ENCODE measurements around the gene CCL22.
"Not testable (repeated sequence)": the region's sequence is repeated elsewhere in the genome, so short reads cannot be mapped to it uniquely, and the experiment has no call there.

Gene CCL22

DNA sequence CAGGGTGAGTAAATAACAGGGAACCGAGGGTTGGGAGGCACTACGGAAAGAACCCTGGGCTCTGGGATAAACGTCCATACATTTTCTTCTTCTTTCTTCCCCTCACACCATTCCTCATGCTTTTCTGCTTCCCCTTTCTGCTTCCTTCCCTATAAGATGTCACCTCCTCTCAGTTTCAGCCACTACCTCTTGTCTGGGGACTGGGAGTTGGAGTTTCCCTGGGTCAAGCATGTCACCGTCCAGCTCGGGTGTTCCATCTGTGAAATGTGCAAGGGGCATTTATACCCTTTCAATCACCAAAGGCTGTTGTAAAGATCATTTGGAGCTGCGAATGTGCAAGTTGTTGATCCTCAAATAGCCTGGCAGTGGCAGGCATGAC is 17.5 kb upstream of the CCL22 start:
- Mint-ChIP-seq H3K4me3 (no peak overlapping the region), H3K4me1 (peaks cover 7% of the 10 kb centered on the region), H3K9me3 (no peaks in the 10 kb centered on the region), H3K27ac (no peak overlapping the region), H3K27me3 (peaks cover 49% of the 10 kb centered on the region), H3K36me3 (no peaks in the 10 kb centered on the region)
- CTCF ChIA-PET: no interaction called here
- DNase-seq: no peak

DNA sequence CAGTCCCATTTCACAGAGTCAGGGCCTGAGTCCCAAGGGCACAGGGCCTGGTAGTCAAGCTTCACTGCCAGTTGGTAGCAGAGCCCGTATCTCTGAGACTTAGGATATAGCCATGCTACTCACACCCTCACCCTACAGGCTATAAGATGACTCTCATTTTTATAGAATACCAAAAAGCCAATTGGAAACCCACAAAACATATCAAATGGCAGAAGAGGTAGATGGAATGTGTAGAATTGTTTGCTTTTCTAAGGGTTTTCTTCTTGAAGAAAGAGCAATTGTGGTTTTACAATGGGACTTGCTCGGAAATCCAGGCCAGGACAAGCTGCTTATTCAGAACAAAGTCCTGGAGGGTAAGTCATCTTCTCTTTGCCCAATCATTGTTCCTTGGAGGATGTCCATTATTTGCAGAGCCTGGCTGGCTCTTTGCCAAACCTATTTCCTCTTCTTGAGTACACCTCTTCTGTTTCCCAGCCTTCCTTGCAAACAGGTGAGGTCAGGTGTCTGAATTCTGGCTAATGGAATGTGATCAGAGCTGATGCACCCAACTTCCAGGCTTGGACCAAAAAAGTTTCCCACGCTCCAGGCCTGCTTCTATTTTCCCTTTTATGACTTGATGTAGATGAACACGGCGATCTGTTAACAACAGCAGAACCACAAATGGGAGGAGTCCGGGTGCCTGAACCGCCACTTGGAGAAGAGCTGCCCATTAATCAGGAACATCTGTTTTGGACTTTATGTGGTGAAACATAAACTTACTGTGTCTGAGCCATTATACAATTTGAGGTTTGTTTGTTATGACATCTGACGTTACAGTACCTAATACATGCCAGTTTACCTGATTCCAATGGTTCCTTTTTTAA is 16.9 kb upstream of the CCL22 start:
- no peak overlapping the region for H3K27ac Mint-ChIP-seq
- CTCF ChIA-PET: no interaction called here
- H3K9me3 Mint-ChIP-seq: no peaks in the 10 kb centered on the region
- peaks cover 7% of the 10 kb centered on the region for H3K4me1 Mint-ChIP-seq
- peaks cover 53% of the 10 kb centered on the region for H3K27me3 Mint-ChIP-seq
- no peak overlapping the region for H3K4me3 Mint-ChIP-seq
- no peaks in the 10 kb centered on the region for H3K36me3 Mint-ChIP-seq
- no peak for DNase-seq

DNA sequence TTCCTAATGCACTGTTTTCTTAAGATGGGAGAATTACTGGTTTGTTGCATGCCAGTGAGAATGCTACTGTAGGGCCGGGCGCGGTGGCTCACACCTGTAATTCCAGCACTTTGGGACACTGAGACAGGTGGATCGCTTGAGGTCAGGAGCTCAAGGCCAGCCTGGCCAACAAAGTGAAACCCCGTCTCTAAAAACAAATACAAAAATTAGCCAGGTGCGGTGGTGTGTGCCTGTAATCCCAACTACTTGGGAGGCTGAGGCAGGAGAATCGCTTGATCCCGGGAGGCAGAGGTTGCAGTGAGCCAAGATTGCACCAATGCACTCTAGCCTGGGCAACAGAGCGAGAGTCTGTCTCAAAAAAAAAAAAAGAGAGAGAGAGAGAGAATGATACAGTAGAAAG is 16.0 kb upstream of the CCL22 start:
- DNase-seq, H3K36me3 Mint-ChIP-seq, CTCF ChIA-PET, H3K9me3 Mint-ChIP-seq, H3K27ac Mint-ChIP-seq, H3K4me1 Mint-ChIP-seq, H3K4me3 Mint-ChIP-seq: not testable (repeated sequence)
- peaks cover 60% of the 10 kb centered on the region for H3K27me3 Mint-ChIP-seq

DNA sequence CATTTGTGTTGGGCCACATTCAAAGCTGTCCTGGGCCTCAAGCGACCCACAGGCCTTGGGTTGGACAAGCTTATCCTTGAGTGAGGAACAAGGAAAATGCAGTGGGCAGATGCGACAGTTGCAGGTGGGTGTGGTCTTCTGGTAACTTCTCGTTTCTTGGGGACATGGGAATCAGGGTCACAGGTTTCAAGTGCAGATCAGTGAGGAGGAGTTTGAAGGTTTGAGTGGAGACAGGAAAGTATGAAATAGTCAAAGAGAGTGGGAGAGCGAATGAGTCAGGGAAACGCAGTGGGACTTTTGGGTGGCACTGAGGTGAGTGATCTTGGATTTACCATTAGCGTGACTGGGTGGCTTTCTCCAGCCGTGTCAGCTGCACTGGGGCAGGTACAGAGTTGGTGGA is 15.4 kb upstream of the CCL22 start:
- H3K27me3 Mint-ChIP-seq: peaks cover 66% of the 10 kb centered on the region
- no peak overlapping the region for H3K4me3 Mint-ChIP-seq
- H3K9me3 Mint-ChIP-seq: no peaks in the 10 kb centered on the region
- H3K36me3 Mint-ChIP-seq: no peaks in the 10 kb centered on the region
- no peak for DNase-seq
- CTCF ChIA-PET: interaction anchor here (1.0 kb wide), 1 partner anchor 70 kb away, joined by 3 read pairs; no protein-coding TSS in a partner anchor
- peaks cover 7% of the 10 kb centered on the region for H3K4me1 Mint-ChIP-seq
- no peak overlapping the region for H3K27ac Mint-ChIP-seq

DNA sequence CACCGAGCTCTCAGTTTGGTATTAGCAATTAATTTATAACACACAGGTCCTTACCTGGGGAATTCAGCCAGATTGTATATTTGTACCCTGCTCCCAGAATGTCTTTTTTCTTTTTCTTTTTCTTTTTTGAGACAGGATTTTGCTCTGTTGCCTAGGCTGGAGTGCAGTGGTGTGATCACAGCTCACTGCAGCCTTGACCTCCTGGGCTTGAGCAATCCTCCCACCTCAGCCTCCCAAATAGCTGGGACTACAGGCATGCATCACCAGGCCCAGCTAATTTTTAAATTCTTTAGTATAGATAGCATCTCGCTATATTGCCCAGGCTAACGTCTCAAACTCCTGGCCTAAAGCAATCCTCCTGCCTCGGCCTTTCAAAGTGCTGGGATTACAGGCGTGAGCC is 14.5 kb upstream of the CCL22 start:
- H3K27ac Mint-ChIP-seq, H3K9me3 Mint-ChIP-seq, DNase-seq, H3K4me3 Mint-ChIP-seq, H3K36me3 Mint-ChIP-seq: not testable (repeated sequence)
- H3K27me3 Mint-ChIP-seq: peaks cover 69% of the 10 kb centered on the region
- peaks cover 11% of the 10 kb centered on the region for H3K4me1 Mint-ChIP-seq
- CTCF ChIA-PET: interaction anchor here (1.0 kb wide), 1 partner anchor 69 kb away, joined by 3 read pairs; no protein-coding TSS in a partner anchor

DNA sequence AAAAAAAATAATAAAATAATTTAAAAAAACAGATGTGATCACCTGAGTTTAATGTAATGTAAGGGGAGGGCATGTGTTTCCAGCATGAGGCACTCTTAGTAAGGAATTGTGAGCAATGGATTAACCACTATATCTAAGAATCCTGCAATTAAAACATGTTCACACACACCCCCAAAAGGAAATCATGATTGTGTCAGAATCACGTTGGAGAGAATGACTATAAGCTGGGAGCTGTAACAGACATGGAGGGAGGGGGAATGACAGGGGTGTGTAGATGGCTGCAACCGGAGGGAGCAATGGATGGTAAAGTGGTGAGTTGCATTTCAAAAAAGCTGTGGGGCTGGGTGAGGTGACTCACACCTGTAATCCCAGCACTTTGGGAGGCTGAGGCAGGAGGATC is 13.6 kb upstream of the CCL22 start:
- no peak overlapping the region for H3K27ac Mint-ChIP-seq
- H3K4me3 Mint-ChIP-seq: no peak overlapping the region
- no peak for DNase-seq
- H3K4me1 Mint-ChIP-seq: peaks cover 11% of the 10 kb centered on the region
- no peaks in the 10 kb centered on the region for H3K36me3 Mint-ChIP-seq
- CTCF ChIA-PET: no interaction called here
- H3K9me3 Mint-ChIP-seq: no peaks in the 10 kb centered on the region
- H3K27me3 Mint-ChIP-seq: peaks cover 69% of the 10 kb centered on the region

DNA sequence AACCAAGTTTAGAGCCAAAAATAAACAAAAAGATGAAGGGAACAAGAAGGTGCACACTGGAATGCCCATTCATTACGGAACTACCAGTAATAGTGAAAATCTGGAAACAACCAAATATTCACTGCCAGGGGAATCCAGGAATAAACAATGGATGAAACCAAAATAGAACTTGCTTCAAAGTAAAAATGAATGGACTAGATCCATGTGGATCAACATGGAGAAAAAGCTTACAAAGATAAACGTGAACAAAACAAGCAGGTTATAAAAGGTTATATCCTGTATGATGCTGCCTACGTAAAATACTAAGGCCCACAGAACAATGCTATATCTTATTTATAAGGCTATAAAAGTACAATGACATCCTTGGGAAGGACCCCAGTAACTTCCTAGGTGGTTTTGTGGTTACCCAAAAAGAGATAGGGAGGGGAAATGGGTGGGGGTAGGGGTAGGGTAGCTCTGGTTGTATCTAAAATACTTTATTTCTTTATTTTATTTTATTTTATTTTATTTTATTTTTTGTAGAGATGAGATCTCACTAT is 12.8 kb upstream of the CCL22 start:
- DNase-seq: no peak
- Mint-ChIP-seq H3K36me3 (no peaks in the 10 kb centered on the region), H3K9me3 (no peaks in the 10 kb centered on the region), H3K4me3 (no peak overlapping the region), H3K27ac (no peak overlapping the region), H3K27me3 (peaks cover 71% of the 10 kb centered on the region), H3K4me1 (peaks cover 11% of the 10 kb centered on the region)
- CTCF ChIA-PET: no interaction called here

DNA sequence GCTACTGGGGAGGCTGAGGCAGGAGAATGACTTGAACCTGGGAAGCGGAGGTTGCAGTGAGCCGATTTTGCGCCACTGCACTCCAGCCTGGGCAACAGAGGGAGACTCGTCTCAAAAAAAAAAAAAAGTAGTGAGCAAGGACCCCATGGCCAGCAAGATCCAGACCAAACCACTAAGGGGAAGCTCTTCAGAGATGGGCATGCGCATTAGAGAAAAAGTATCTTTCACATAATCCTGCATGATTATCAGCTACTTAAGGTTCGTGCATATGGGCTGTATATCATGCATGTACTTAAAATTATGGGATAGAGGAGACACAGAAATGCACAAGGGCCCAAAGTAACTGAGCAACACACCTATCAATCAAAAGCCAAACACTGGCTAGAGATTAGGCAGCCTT is 10.7 kb upstream of the CCL22 start:
- Mint-ChIP-seq H3K4me1 (peaks cover 11% of the 10 kb centered on the region), H3K4me3 (no peak overlapping the region), H3K27ac (no peak overlapping the region), H3K9me3 (no peaks in the 10 kb centered on the region), H3K36me3 (no peaks in the 10 kb centered on the region), H3K27me3 (peaks cover 60% of the 10 kb centered on the region)
- CTCF ChIA-PET: interaction anchor here (0.6 kb wide), 1 partner anchor 9 kb away, joined by 3 read pairs; no protein-coding TSS in a partner anchor
- DNase-seq: no peak

DNA sequence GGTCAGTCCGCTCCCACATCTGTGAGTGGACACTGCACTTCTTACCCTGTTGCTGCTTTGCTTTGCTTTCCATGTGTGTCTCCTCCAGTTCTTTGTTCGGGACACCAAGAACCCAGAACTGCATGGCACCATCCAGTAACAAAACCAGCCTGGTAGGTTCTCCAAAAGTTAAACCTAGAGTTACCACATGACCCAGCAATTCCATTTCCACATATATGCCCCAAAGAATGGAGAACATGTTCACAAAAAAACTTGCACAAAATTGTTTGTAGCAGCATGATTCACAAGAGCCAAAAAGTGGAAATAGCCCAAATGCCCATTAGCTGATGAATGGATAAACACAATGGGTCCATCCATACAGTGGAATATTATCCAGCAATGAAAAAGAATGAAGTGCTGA is 10.3 kb upstream of the CCL22 start:
- no peak overlapping the region for H3K4me3 Mint-ChIP-seq
- peaks cover 11% of the 10 kb centered on the region for H3K4me1 Mint-ChIP-seq
- no peaks in the 10 kb centered on the region for H3K9me3 Mint-ChIP-seq
- peaks cover 55% of the 10 kb centered on the region for H3K27me3 Mint-ChIP-seq
- no peak for DNase-seq
- H3K27ac Mint-ChIP-seq: no peak overlapping the region
- no peaks in the 10 kb centered on the region for H3K36me3 Mint-ChIP-seq
- CTCF ChIA-PET: interaction anchor here (0.6 kb wide), 1 partner anchor 8 kb away, joined by 3 read pairs; no protein-coding TSS in a partner anchor

DNA sequence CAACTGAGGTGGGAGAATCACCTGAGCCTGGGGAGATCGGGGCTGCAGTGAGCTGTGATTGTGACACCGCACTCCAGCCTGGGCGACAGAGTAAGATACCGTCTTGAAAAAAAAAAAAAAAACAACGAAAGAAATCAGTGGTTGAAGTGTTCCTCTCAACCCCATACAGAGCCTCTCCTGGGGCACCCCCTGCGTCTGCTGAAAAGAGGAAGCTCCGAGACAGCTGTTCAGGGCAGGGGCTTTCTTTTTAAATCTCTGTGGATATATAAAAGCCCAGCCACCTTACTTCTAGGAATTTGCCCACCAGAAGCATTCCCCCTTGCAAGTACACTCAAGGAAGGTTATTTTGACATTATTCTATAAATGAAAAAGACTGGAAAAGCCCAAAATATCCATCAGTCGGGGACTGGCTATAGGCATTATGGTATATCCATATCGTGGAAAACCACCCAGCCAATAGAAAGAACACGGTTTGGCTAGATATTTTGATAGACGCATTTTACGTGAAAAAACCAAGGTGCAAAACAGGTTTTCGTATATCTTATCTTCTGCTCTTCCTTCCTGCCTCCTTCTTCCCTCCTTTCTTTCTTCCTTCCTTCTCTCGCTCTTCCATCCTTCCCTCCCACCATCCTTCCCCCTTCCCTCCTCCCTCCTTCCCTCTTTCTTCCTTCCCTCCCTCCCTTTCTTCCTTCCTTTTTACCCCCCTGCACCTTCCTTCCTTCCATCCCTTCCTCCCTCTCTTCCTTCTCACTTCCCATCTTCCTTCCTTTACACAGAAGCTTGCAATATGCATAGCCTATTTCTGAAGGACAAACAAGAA is 9.2 kb upstream of the CCL22 start:
- Mint-ChIP-seq H3K27me3 (peaks cover 53% of the 10 kb centered on the region), H3K36me3 (no peaks in the 10 kb centered on the region), H3K27ac (no peak overlapping the region), H3K4me1 (peaks cover 11% of the 10 kb centered on the region), H3K4me3 (no peak overlapping the region), H3K9me3 (no peaks in the 10 kb centered on the region)
- CTCF ChIA-PET: no interaction called here
- DNase-seq: no peak

DNA sequence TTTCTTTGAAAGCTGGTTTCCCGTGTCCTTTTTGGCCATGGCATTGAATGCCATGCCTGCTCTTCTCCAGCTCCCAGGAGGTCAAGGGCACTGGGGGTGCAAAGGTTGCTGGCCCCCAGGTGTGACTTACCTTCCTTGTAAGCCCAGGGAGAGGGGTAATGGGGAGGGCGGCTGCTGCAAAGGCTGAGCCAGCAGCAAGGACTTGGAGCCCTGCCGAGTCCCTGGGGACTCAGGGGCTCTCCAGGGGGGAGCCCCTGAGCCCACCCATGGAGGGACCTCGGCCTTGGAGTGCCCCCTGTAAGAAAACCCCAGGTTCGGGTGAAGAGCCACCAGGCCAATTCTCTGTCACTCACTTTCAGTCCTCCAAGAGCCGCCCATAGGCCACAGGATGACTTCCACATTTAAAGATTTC is 5.9 kb upstream of the CCL22 start:
- Mint-ChIP-seq H3K4me1 (peaks cover 4% of the 10 kb centered on the region), H3K27me3 (peaks cover 42% of the 10 kb centered on the region), H3K4me3 (no peak overlapping the region), H3K27ac (no peak overlapping the region), H3K9me3 (no peaks in the 10 kb centered on the region), H3K36me3 (no peaks in the 10 kb centered on the region)
- CTCF ChIA-PET: no interaction called here
- DNase-seq: no peak

DNA sequence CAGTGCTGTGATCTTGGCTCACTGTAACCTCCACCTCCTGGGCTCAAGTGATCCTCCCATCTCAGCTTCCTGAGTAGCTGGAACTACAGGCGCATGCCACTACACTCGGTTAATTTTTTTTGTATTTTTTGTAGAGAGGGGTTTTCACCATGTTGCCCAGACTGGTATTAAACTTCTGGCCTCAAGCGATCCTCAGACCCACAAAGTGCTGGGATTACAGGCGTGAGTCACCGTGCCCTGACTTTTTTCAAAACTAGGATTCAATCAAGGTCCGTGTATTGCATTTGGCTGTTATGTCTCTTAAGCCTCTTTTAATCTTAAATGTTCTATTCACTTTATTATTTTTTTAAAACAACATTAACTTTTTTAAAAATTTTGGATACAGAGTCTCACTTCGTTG is 4.3 kb upstream of the CCL22 start:
- Mint-ChIP-seq H3K4me1 (no peaks in the 10 kb centered on the region), H3K4me3 (no peak overlapping the region), H3K36me3 (no peaks in the 10 kb centered on the region), H3K27me3 (peaks cover 32% of the 10 kb centered on the region), H3K27ac (no peak overlapping the region), H3K9me3 (no peaks in the 10 kb centered on the region)
- no peak for DNase-seq
- CTCF ChIA-PET: no interaction called here

DNA sequence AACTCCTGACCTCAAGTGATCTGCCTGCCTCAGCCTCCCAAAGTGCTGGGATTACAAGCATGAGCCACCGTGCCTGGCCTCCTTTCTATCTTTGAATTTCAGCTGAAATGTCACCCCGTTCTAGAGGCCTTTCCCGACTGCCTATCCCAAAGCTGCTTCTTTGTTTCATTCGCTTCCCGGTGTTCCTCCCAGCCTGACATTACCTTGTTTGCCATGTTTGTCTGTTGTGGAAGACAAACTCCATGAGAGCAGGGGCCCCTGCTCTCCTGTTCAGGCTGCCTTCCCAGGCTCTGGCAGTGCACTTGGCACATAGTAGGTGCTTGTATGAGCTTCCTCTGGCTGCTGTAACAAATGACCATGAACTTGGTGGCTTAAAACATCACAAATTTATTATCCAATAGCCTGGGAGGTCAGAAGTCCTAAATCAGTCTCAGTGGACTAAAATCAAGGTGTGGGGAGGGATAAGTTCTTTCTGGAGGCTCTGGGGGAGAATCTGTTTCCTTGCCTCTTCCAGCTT is 2.6 kb upstream of the CCL22 start:
- no peak for DNase-seq
- peaks cover 19% of the 10 kb centered on the region for H3K27me3 Mint-ChIP-seq
- no peaks in the 10 kb centered on the region for H3K36me3 Mint-ChIP-seq
- H3K4me3 Mint-ChIP-seq: no peak overlapping the region
- no peaks in the 10 kb centered on the region for H3K4me1 Mint-ChIP-seq
- no peaks in the 10 kb centered on the region for H3K9me3 Mint-ChIP-seq
- CTCF ChIA-PET: no interaction called here
- H3K27ac Mint-ChIP-seq: no peak overlapping the region

DNA sequence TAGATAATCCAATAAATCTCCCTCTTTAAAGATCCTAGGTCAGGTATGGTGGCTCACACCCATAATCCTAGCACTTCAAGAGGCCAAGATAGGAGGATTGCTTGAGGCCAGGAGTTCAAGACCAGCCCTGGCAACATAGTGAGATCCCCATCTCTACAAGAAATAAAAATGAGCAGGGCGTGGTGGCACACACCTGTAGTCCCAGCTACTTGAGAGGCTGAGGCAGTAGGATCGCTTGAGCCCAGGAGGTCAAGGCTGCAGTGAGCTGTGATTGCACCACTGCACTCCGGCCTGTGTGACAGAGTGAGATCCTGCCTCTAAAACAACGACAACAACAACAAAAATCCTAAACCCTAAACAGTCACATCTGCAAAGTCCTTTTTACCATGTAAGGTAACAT is 2.0 kb upstream of the CCL22 start:
- Mint-ChIP-seq H3K4me1 (no peaks in the 10 kb centered on the region), H3K27ac (no peak overlapping the region), H3K9me3 (no peaks in the 10 kb centered on the region), H3K4me3 (no peak overlapping the region), H3K36me3 (no peaks in the 10 kb centered on the region), H3K27me3 (peaks cover 19% of the 10 kb centered on the region)
- DNase-seq: no peak
- CTCF ChIA-PET: interaction anchor here (0.6 kb wide), 1 partner anchor 9 kb away, joined by 3 read pairs; no protein-coding TSS in a partner anchor

Data from activated naive CD4-positive, alpha-beta T cell treated with anti-CD3 and anti-CD28 coated beads, Interleukin-2, amount 10 ng/mL, durations not matched to agents 7 days and 5 days (primary cell).